ENCODE results near the gene SYT15. TPM values are rescaled to one million over a fixed set of nuclear protein-coding genes. Genes with fewer than 3 reads are reported as not detected.
"Not testable (repeated sequence)": the region's sequence is repeated elsewhere in the genome, so short reads cannot be mapped to it uniquely, and the experiment has no call there.

Gene SYT15
- polyA plus RNA-seq, 3 donors: 0.23 to 0.31 TPM; not detected in 1

DNA sequence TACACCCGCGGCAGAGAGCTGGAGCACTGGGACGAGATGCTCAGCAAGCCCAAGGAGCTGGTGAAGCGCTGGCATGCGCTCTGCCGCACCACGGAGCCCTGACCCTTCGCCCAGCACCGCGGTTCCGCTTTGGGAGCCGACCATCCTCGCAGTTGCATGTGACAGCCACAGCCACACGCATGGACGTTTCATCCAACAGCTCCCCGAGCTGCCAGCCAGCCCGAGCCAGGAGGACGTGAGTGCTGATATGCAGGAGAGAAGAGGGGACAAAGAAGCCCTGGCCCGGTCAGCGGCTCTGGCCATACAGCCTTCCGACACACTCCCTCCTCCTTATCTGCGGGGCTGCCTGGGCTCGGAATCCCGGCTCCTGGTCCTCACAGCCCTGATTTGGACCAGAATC lies 8.6 kb downstream of the SYT15 start:
- H3K79me2 ChIP-seq (ENCODE audit: insufficient read depth, low read length); H3K4me1 Mint-ChIP-seq; DNase-seq; H3K27me3 Mint-ChIP-seq (ENCODE audit: low read depth in 3 of 3); H3K9ac ChIP-seq (ENCODE audit: insufficient read depth, low read length, poor library complexity, severe bottlenecking); H3K36me3 Mint-ChIP-seq; H3K36me3 ChIP-seq (replicated peaks in 1 of 2; ENCODE audit: control insufficient read depth in 1 of 2, insufficient read depth in 2 of 2, low read length in 2 of 2); H3K4me1 ChIP-seq (ENCODE audit: control insufficient read depth in 1 of 2, insufficient read depth in 2 of 2, low read length in 2 of 2); H3K4me2 ChIP-seq (replicated peaks; ENCODE audit: extremely low read depth, low read length, poor library complexity, severe bottlenecking); H2AFZ ChIP-seq (ENCODE audit: insufficient read depth, low read depth, low read length, poor library complexity, severe bottlenecking); H3K9me3 Mint-ChIP-seq; H3K4me3 ChIP-seq (replicated peaks in 1 of 3; ENCODE audit: low read depth in 2 of 3, low read length in 3 of 3); H3K27ac Mint-ChIP-seq; H3K27ac ChIP-seq (ENCODE audit: low read depth in 1 of 2, low read length in 2 of 2); H3K9me3 ChIP-seq (replicated peaks in 1 of 2; ENCODE audit: control insufficient read depth in 1 of 2, insufficient read depth in 1 of 2, low read length in 2 of 2); H3K4me3 Mint-ChIP-seq; intact Hi-C loops (cut with micrococcal nuclease); H4K20me1 ChIP-seq (ENCODE audit: insufficient read depth, low read length); H3K27me3 ChIP-seq (ENCODE audit: control insufficient read depth in 2 of 2, insufficient read depth in 2 of 2, low read length in 2 of 2): not testable (repeated sequence)
- no CpG with 5 or more reads among the region's 24 CpGs for WGBS (ENCODE audit: insufficient coverage)

DNA sequence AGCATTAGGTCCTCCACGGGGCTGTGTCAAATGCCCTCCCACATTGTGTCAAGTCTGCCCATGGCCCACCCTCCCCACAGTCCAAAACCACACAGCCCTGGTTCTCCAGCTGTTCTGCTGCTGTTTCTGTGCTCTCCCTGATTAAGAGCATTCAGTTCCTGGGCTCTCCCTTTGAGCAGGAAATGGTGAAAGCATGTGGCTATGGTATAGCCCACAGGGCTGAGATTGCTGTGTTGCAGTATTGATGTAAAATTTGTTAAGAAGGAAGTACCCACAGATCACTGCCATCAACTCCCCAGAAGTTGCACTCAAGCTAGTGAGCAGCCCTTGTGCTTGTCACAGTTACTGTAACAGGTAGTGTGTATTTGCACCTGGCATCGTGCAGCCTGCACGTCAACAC lies 9.3 kb downstream of the SYT15 start:
- H3K36me3 Mint-ChIP-seq, DNase-seq: not testable (repeated sequence)

GRCh38 chr10:46589589-46589988 lies 10.7 kb downstream of the SYT15 start:
- H2AFZ ChIP-seq (ENCODE audit: insufficient read depth, low read depth, low read length, poor library complexity, severe bottlenecking); H3K4me1 Mint-ChIP-seq; H3K9me3 Mint-ChIP-seq; H3K79me2 ChIP-seq (ENCODE audit: insufficient read depth, low read length); H3K27ac Mint-ChIP-seq; H3K27me3 Mint-ChIP-seq (ENCODE audit: low read depth in 3 of 3); H4K20me1 ChIP-seq (ENCODE audit: insufficient read depth, low read length); H3K27ac ChIP-seq (ENCODE audit: low read depth in 1 of 2, low read length in 2 of 2); DNase-seq; H3K27me3 ChIP-seq (ENCODE audit: control insufficient read depth in 2 of 2, insufficient read depth in 2 of 2, low read length in 2 of 2); H3K4me3 Mint-ChIP-seq; H3K9ac ChIP-seq (ENCODE audit: insufficient read depth, low read length, poor library complexity, severe bottlenecking); H3K36me3 Mint-ChIP-seq; intact Hi-C loops (cut with micrococcal nuclease); H3K9me3 ChIP-seq (replicated peaks in 1 of 2; ENCODE audit: control insufficient read depth in 1 of 2, insufficient read depth in 1 of 2, low read length in 2 of 2); H3K4me3 ChIP-seq (replicated peaks in 1 of 3; ENCODE audit: low read depth in 2 of 3, low read length in 3 of 3); H3K36me3 ChIP-seq (replicated peaks in 1 of 2; ENCODE audit: control insufficient read depth in 1 of 2, insufficient read depth in 2 of 2, low read length in 2 of 2); H3K4me1 ChIP-seq (ENCODE audit: control insufficient read depth in 1 of 2, insufficient read depth in 2 of 2, low read length in 2 of 2); H3K4me2 ChIP-seq (replicated peaks; ENCODE audit: extremely low read depth, low read length, poor library complexity, severe bottlenecking): not testable (repeated sequence)
- WGBS (ENCODE audit: insufficient coverage): no CpG with 5 or more reads among the region's 3 CpGs

More for the DNA sequence above, 9.3 kb downstream of the SYT15 start:
- intact Hi-C loops (cut with micrococcal nuclease); H3K36me3 ChIP-seq (replicated peaks in 1 of 2; ENCODE audit: control insufficient read depth in 1 of 2, insufficient read depth in 2 of 2, low read length in 2 of 2); H3K79me2 ChIP-seq (ENCODE audit: insufficient read depth, low read length); H3K9me3 Mint-ChIP-seq; H3K4me3 ChIP-seq (replicated peaks in 1 of 3; ENCODE audit: low read depth in 2 of 3, low read length in 3 of 3); H3K27ac Mint-ChIP-seq; H3K4me3 Mint-ChIP-seq; H3K4me1 Mint-ChIP-seq; H3K27ac ChIP-seq (ENCODE audit: low read depth in 1 of 2, low read length in 2 of 2); H3K4me1 ChIP-seq (ENCODE audit: control insufficient read depth in 1 of 2, insufficient read depth in 2 of 2, low read length in 2 of 2); H3K27me3 ChIP-seq (ENCODE audit: control insufficient read depth in 2 of 2, insufficient read depth in 2 of 2, low read length in 2 of 2); H3K27me3 Mint-ChIP-seq (ENCODE audit: low read depth in 3 of 3); H2AFZ ChIP-seq (ENCODE audit: insufficient read depth, low read depth, low read length, poor library complexity, severe bottlenecking); H4K20me1 ChIP-seq (ENCODE audit: insufficient read depth, low read length); H3K9me3 ChIP-seq (replicated peaks in 1 of 2; ENCODE audit: control insufficient read depth in 1 of 2, insufficient read depth in 1 of 2, low read length in 2 of 2); H3K9ac ChIP-seq (ENCODE audit: insufficient read depth, low read length, poor library complexity, severe bottlenecking); H3K4me2 ChIP-seq (replicated peaks; ENCODE audit: extremely low read depth, low read length, poor library complexity, severe bottlenecking): not testable (repeated sequence)
- WGBS (ENCODE audit: insufficient coverage): no CpG with 5 or more reads among the region's 3 CpGs

- H3K27ac Mint-ChIP-seq; H3K79me2 ChIP-seq (ENCODE audit: insufficient read depth, low read length); H3K9ac ChIP-seq (ENCODE audit: insufficient read depth, low read length, poor library complexity, severe bottlenecking); H4K20me1 ChIP-seq (ENCODE audit: insufficient read depth, low read length); H3K4me3 ChIP-seq (replicated peaks in 1 of 3; ENCODE audit: low read depth in 2 of 3, low read length in 3 of 3); H3K9me3 Mint-ChIP-seq; H3K4me2 ChIP-seq (replicated peaks; ENCODE audit: extremely low read depth, low read length, poor library complexity, severe bottlenecking); H3K9me3 ChIP-seq (replicated peaks in 1 of 2; ENCODE audit: control insufficient read depth in 1 of 2, insufficient read depth in 1 of 2, low read length in 2 of 2); H3K4me1 Mint-ChIP-seq; H3K27ac ChIP-seq (ENCODE audit: low read depth in 1 of 2, low read length in 2 of 2); H3K4me3 Mint-ChIP-seq; H3K4me1 ChIP-seq (ENCODE audit: control insufficient read depth in 1 of 2, insufficient read depth in 2 of 2, low read length in 2 of 2); H3K27me3 Mint-ChIP-seq (ENCODE audit: low read depth in 3 of 3); DNase-seq; H2AFZ ChIP-seq (ENCODE audit: insufficient read depth, low read depth, low read length, poor library complexity, severe bottlenecking); H3K36me3 Mint-ChIP-seq; H3K36me3 ChIP-seq (replicated peaks in 1 of 2; ENCODE audit: control insufficient read depth in 1 of 2, insufficient read depth in 2 of 2, low read length in 2 of 2); H3K27me3 ChIP-seq (ENCODE audit: control insufficient read depth in 2 of 2, insufficient read depth in 2 of 2, low read length in 2 of 2); intact Hi-C loops (cut with micrococcal nuclease): not testable (repeated sequence)
- no CpG with 5 or more reads among the region's 8 CpGs for WGBS (ENCODE audit: insufficient coverage)
These were observed 12.1 kb downstream of the SYT15 start for GRCh38 chr10:46591053-46591452.
